Measurements from ENCODE around the gene TRAF7. TPM values are rescaled to one million over a fixed set of nuclear protein-coding genes. Genes with fewer than 3 reads are reported as not detected.
A peak's percentile ranks its signal among the peaks of the same experiment; 100 is the strongest.

The TRAF7 gene
- total RNA-seq, 1 donor from 2014 or later: 47.4 TPM

DNA sequence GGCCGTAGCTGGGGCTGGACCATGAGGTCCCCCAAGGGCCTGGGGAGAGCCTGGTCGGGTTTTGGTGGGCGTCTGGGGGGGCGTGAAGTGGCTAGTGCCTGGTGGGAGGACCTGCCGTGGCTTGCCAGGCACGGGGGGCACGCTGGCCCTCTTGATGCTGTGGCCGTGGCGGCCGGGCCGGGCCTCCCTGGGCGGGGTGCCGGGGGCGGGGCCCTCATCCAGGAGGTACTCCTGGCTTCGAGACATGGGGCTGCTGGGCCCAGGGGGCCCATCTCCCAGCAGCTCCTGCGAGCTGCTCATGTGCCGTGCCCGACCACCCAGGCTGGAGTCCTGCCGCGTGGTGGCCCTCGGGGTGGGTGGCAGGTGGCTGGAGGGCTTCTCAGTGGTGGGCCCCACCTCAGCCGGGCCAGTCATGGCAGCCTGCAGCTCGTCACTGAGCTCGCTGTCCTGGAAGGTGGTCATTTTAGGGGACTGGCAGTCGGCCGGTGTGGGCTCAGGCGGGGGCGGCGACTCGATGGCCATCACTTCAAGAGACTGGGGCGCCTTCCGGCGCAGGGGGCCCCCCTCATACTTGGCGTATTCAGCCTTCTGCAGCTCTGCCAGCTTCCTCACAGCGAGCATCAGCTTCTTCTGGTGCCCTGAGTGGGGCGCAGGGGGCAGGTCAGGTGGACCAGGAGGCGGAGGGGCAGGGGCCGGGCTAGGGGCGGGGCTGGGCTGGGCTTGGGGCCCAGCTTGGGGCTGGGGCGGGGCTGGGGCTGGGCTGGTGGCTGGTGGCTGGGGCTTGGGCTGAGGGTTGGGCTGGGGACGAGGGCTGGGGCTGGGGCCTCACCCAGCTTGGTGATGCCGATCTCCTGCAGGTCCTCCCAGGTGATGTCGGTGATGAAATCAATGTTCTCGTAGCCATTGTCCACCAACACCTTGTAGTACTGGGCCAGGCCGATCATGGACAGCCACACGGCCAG is 25.7 kb downstream of the TRAF7 start:
- H3K4me3 ChIP-seq (ENCODE audit: low read depth, low read length): no peak overlapping the region
- H3K27me3 ChIP-seq (ENCODE audit: control insufficient read depth, insufficient read depth, low read length): no peaks in the 10 kb centered on the region
- DNase-seq (ENCODE audit: low read depth) (no peak), FAIRE-seq (no peak)
- TF ChIP-seq, protein P1, sequence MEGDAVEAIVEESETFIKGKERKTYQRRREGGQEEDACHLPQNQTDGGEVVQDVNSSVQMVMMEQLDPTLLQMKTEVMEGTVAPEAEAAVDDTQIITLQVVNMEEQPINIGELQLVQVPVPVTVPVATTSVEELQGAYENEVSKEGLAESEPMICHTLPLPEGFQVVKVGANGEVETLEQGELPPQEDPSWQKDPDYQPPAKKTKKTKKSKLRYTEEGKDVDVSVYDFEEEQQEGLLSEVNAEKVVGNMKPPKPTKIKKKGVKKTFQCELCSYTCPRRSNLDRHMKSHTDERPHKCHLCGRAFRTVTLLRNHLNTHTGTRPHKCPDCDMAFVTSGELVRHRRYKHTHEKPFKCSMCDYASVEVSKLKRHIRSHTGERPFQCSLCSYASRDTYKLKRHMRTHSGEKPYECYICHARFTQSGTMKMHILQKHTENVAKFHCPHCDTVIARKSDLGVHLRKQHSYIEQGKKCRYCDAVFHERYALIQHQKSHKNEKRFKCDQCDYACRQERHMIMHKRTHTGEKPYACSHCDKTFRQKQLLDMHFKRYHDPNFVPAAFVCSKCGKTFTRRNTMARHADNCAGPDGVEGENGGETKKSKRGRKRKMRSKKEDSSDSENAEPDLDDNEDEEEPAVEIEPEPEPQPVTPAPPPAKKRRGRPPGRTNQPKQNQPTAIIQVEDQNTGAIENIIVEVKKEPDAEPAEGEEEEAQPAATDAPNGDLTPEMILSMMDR (IDR thresholded peaks at IDR 0.05; ENCODE audit: insufficient read depth, low read length, severe bottlenecking): no peak
- H3K36me3 ChIP-seq (ENCODE audit: control insufficient read depth, insufficient read depth, low read length): peaks cover 3% of the 10 kb centered on the region

DNA sequence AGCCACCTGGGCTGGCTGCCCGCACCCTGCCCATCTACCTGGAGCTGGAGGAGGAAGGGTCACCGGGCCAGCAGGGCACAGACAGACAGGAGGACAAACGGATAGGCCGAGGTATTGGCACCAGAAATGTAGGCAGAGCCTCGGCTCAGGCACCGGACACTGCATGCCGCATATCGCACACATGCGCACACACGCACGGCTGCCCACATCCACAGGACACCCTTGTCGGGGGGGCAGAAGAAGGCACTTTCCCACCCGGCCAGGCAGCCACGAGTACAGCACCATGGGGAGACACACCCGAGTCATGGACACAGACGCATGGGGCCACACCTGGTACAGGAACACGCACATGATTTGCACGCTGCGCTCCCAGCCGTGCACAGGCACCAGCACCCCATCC is 26.4 kb downstream of the TRAF7 start:
- DNase-seq (ENCODE audit: low read depth): no peak
- peak; percentile 86 for FAIRE-seq
- no peak overlapping the region for H3K4me3 ChIP-seq (ENCODE audit: low read depth, low read length)
- no peaks in the 10 kb centered on the region for H3K27me3 ChIP-seq (ENCODE audit: control insufficient read depth, insufficient read depth, low read length)
- H3K36me3 ChIP-seq (ENCODE audit: control insufficient read depth, insufficient read depth, low read length): peaks cover 2% of the 10 kb centered on the region
- TF ChIP-seq, protein P1 (IDR thresholded peaks at IDR 0.05; ENCODE audit: insufficient read depth, low read length, severe bottlenecking): no peak

DNA sequence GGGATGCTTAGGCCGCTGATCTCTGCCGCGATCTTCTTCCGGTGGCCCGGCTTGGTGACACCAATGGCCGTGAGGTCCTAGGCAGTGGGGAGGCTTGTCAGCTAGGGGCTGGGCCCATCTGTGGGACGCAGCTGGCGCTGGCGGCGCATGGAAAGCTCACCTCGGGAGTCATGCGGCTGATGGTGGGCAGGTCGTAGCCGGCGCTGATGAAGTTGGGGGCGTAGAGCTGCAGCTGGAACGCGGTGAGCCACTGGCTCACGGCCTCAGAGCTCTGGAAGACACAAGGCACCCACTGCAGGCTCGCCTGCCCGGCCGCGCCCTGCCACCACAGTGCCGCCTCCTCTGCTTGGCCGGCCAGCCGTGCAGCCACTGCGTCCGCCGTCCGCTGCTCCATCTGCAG is 28.1 kb downstream of the TRAF7 start:
- TF ChIP-seq, protein P1 (IDR thresholded peaks at IDR 0.05; ENCODE audit: insufficient read depth, low read length, severe bottlenecking): no peak
- Histone ChIP-seq H3K27me3 (ENCODE audit: control insufficient read depth, insufficient read depth, low read length) (no peaks in the 10 kb centered on the region), H3K4me3 (ENCODE audit: low read depth, low read length) (no peak overlapping the region), H3K36me3 (ENCODE audit: control insufficient read depth, insufficient read depth, low read length) (no peaks in the 10 kb centered on the region)
- FAIRE-seq: no peak
- no peak for DNase-seq (ENCODE audit: low read depth)

GRCh38 chr16:2184346-2184745 is 28.8 kb downstream of the TRAF7 start:
- Histone ChIP-seq H3K4me3 (ENCODE audit: low read depth, low read length) (no peak overlapping the region), H3K36me3 (ENCODE audit: control insufficient read depth, insufficient read depth, low read length) (no peaks in the 10 kb centered on the region), H3K27me3 (ENCODE audit: control insufficient read depth, insufficient read depth, low read length) (no peaks in the 10 kb centered on the region)
- FAIRE-seq (no peak), DNase-seq (ENCODE audit: low read depth) (no peak)
- TF ChIP-seq, protein P1 (IDR thresholded peaks at IDR 0.05; ENCODE audit: insufficient read depth, low read length, severe bottlenecking): no peak

GRCh38 chr16:2184962-2185361 is 29.4 kb downstream of the TRAF7 start:
- FAIRE-seq (no peak), DNase-seq (ENCODE audit: low read depth) (no peak)
- no peaks in the 10 kb centered on the region for H3K36me3 ChIP-seq (ENCODE audit: control insufficient read depth, insufficient read depth, low read length)
- no peaks in the 10 kb centered on the region for H3K27me3 ChIP-seq (ENCODE audit: control insufficient read depth, insufficient read depth, low read length)
- no peak overlapping the region for H3K4me3 ChIP-seq (ENCODE audit: low read depth, low read length)
- TF ChIP-seq, protein P1 (IDR thresholded peaks at IDR 0.05; ENCODE audit: insufficient read depth, low read length, severe bottlenecking): no peak
